Measurements from ENCODE around the gene CX3CL1. TPM values are rescaled to one million over a fixed set of nuclear protein-coding genes. Genes with fewer than 3 reads are reported as not detected.

The CX3CL1 gene
- polyA plus RNA-seq, 1 experiment, result 0.02 TPM

GRCh38 chr16:57413301-57413730 is 41.0 kb downstream of the CX3CL1 start:
- POLR2A ChIA-PET, result no interaction called here
- DNase-seq (ENCODE audit: low read depth), result no peak
- peaks cover 4% of the 10 kb centered on the region for H3K27me3 ChIP-seq (ENCODE audit: control insufficient read depth, insufficient read depth, low read length)
- no peak for TF ChIP-seq CTCF (IDR thresholded peaks at IDR 0.05; ENCODE audit: insufficient read depth, low read depth, low read length)
- H3K36me3 ChIP-seq (ENCODE audit: control insufficient read depth, insufficient read depth, low read length), result no peaks in the 10 kb centered on the region
- CTCF ChIA-PET, result interaction anchor here (1.0 to 17.0 kb wide), 4 partner anchors 23 to 107 kb away, joined by 3 to 461 read pairs (median 4); no protein-coding TSS in a partner anchor
- H3K4me3 ChIP-seq (ENCODE audit: low read depth, low read length), result no peak overlapping the region

- peaks cover 4% of the 10 kb centered on the region for H3K27me3 ChIP-seq (ENCODE audit: control insufficient read depth, insufficient read depth, low read length)
- no peak overlapping the region for H3K4me3 ChIP-seq (ENCODE audit: low read depth, low read length)
- TF ChIP-seq CTCF (IDR thresholded peaks at IDR 0.05; ENCODE audit: insufficient read depth, low read depth, low read length), result no peak
- no peaks in the 10 kb centered on the region for H3K36me3 ChIP-seq (ENCODE audit: control insufficient read depth, insufficient read depth, low read length)
- ChIA-PET CTCF (interaction anchor here (1.4 to 17.0 kb wide), 2 partner anchors 106 to 107 kb away, joined by 4 to 461 read pairs; no protein-coding TSS in a partner anchor), POLR2A (no interaction called here)
- DNase-seq (ENCODE audit: low read depth), result no peak
Observed at GRCh38 chr16:57413733-57414132, 41.4 kb downstream of the CX3CL1 start.

- ChIA-PET CTCF (interaction anchor here (0.8 to 17.0 kb wide), 24 partner anchors 10 to 332 kb away, joined by 3 to 461 read pairs (median 7); partner anchors contain the start of genes ARL2BP, CCL17 and POLR2C), POLR2A (no interaction called here)
- DNase-seq (ENCODE audit: low read depth), result no peak
- TF ChIP-seq CTCF (IDR thresholded peaks at IDR 0.05; ENCODE audit: insufficient read depth, low read depth, low read length), result no peak
- Histone ChIP-seq H3K4me3 (ENCODE audit: low read depth, low read length) (no peak overlapping the region), H3K36me3 (ENCODE audit: control insufficient read depth, insufficient read depth, low read length) (no peaks in the 10 kb centered on the region), H3K27me3 (ENCODE audit: control insufficient read depth, insufficient read depth, low read length) (peaks cover 4% of the 10 kb centered on the region)
Observed at GRCh38 chr16:57416084-57416483, 43.8 kb downstream of the CX3CL1 start.

GRCh38 chr16:57419506-57419905 is 47.2 kb downstream of the CX3CL1 start:
- no peak for TF ChIP-seq CTCF (IDR thresholded peaks at IDR 0.05; ENCODE audit: insufficient read depth, low read depth, low read length)
- ChIA-PET POLR2A (no interaction called here), CTCF (interaction anchor here (0.6 to 17.0 kb wide), 16 partner anchors 10 to 229 kb away, joined by 3 to 461 read pairs (median 8); partner anchors contain the start of genes CX3CL1 and POLR2C)
- no peak for DNase-seq (ENCODE audit: low read depth)
- Histone ChIP-seq H3K27me3 (ENCODE audit: control insufficient read depth, insufficient read depth, low read length) (no peaks in the 10 kb centered on the region; the same call in 1 of the 2 replicates), H3K36me3 (ENCODE audit: control insufficient read depth, insufficient read depth, low read length) (no peaks in the 10 kb centered on the region), H3K4me3 (ENCODE audit: low read depth, low read length) (no peak overlapping the region)

- Histone ChIP-seq H3K36me3 (ENCODE audit: control insufficient read depth, insufficient read depth, low read length) (peaks cover 1% of the 10 kb centered on the region; the same call in 1 of the 2 replicates), H3K4me3 (ENCODE audit: low read depth, low read length) (no peak overlapping the region), H3K27me3 (ENCODE audit: control insufficient read depth, insufficient read depth, low read length) (no peaks in the 10 kb centered on the region)
- TF ChIP-seq CTCF (IDR thresholded peaks at IDR 0.05; ENCODE audit: insufficient read depth, low read depth, low read length), result peak; percentile 85
- no peak for DNase-seq (ENCODE audit: low read depth)
- CTCF ChIA-PET, result interaction anchor here (0.6 to 17.0 kb wide), 18 partner anchors 11 to 339 kb away, joined by 3 to 461 read pairs (median 4); partner anchors contain the start of genes CIAPIN1, COQ9, CPNE2 and POLR2C
- POLR2A ChIA-PET, result no interaction called here
Observed at GRCh38 chr16:57422026-57422944, 50.0 kb downstream of the CX3CL1 start.

Data from BJ (cell line).